ENCODE data around the gene COL11A2.

Gene COL11A2

GRCh38 chr6:33198853-33199436, 6.7 kb upstream of the COL11A2 start:
- no peak for DNase-seq (ENCODE audit: low read depth, low spot score)
- peak overlapping the region; percentile 82 for H3K4me3 ChIP-seq (ENCODE audit: low read depth, low read length)
- in situ Hi-C loops (cut with HindIII; ENCODE audit: low sequenced_read_pairs): no loop called here
- TF ChIP-seq, protein P1, sequence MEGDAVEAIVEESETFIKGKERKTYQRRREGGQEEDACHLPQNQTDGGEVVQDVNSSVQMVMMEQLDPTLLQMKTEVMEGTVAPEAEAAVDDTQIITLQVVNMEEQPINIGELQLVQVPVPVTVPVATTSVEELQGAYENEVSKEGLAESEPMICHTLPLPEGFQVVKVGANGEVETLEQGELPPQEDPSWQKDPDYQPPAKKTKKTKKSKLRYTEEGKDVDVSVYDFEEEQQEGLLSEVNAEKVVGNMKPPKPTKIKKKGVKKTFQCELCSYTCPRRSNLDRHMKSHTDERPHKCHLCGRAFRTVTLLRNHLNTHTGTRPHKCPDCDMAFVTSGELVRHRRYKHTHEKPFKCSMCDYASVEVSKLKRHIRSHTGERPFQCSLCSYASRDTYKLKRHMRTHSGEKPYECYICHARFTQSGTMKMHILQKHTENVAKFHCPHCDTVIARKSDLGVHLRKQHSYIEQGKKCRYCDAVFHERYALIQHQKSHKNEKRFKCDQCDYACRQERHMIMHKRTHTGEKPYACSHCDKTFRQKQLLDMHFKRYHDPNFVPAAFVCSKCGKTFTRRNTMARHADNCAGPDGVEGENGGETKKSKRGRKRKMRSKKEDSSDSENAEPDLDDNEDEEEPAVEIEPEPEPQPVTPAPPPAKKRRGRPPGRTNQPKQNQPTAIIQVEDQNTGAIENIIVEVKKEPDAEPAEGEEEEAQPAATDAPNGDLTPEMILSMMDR (IDR thresholded peaks at IDR 0.05; ENCODE audit: low read depth, low read length): no peak

- TF ChIP-seq, protein P1 (IDR thresholded peaks at IDR 0.05; ENCODE audit: low read depth, low read length): no peak
- in situ Hi-C loops (cut with HindIII; ENCODE audit: low sequenced_read_pairs): no loop called here
- H3K4me3 ChIP-seq (ENCODE audit: low read depth, low read length): no peak overlapping the region
- DNase-seq (ENCODE audit: low read depth, low spot score): no peak
Observed at GRCh38 chr6:33198159-33198852, 6.0 kb upstream of the COL11A2 start.

DNA sequence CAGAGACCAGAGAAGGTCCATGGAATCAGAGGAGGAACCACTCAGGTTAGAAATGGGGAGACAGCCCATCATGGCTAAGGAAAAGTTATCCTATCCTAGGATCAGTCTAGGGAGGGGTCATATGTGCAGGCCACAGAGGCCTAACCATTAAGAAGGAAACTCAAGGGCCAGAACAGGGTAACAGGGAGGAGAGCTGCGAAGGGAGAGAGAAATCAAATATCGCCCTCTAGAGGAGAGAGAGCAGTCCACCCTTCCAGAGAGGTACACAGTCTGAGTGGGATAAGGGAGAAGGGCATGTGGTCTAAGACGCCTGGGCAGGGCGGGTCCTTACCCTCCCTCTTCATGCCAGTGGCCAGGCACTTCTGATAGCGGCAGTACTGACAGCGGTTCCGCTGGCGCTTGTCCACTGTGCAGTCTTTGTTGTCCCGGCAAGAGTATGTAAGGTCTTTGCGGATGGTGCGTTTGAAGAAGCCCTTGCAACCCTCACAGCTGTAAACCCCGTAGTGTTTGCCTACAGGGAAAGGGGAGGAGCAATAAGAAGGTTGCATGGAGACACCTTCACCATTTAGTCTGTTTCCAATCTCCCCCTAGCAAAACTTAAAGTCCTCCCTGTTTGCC, 5.3 kb upstream of the COL11A2 start:
- in situ Hi-C loops (cut with HindIII; ENCODE audit: low sequenced_read_pairs): no loop called here
- H3K4me3 ChIP-seq (ENCODE audit: low read depth, low read length): no peak overlapping the region
- peak; percentile 54 for DNase-seq (ENCODE audit: low read depth, low spot score)
- TF ChIP-seq, protein P1 (IDR thresholded peaks at IDR 0.05; ENCODE audit: low read depth, low read length): peak; percentile 78

DNA sequence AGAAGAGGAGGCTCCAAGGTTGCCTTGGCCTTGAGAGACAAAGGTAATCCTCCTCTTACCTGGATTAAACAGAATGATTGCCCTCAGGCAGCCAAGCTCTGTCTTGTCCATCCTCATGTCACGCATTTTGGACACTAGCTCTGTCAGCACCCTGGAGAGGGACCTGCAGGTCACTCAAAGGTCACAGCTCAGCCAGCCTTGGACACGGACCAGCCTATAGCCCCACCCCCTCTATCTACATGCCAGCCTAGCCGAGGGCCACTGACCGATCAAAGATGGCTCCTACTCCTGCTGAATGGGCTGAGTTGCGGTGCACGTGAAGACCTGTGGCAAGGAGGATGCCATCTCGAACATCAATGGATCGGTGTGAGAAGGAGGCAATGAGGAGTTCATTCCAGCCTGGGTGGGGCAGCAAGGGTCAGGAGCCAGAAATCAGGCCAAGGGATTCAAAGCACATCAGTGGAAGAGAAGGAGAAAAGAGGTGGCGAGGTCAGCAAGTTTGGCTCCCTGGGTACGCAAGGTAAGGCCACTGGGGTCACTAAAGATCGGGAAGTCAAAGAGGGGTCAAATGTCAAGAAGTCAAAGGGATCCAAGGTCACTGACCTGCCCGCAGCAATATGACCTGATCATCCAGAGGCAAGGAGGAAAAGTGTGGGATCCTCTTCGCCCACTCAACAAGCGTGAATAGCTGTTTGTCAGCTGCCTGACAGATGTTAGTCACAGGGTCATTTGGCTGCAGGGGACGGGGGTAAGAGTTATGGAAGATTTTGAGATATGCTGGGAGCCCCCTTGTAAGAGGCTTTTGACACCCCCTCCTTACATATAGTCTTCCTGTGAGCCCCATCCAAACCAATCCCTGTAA, 3.3 kb upstream of the COL11A2 start:
- H3K4me3 ChIP-seq (ENCODE audit: low read depth, low read length): no peak overlapping the region
- TF ChIP-seq, protein P1 (IDR thresholded peaks at IDR 0.05; ENCODE audit: low read depth, low read length): no peak
- in situ Hi-C loops (cut with HindIII; ENCODE audit: low sequenced_read_pairs): no loop called here
- no peak for DNase-seq (ENCODE audit: low read depth, low spot score)

DNA sequence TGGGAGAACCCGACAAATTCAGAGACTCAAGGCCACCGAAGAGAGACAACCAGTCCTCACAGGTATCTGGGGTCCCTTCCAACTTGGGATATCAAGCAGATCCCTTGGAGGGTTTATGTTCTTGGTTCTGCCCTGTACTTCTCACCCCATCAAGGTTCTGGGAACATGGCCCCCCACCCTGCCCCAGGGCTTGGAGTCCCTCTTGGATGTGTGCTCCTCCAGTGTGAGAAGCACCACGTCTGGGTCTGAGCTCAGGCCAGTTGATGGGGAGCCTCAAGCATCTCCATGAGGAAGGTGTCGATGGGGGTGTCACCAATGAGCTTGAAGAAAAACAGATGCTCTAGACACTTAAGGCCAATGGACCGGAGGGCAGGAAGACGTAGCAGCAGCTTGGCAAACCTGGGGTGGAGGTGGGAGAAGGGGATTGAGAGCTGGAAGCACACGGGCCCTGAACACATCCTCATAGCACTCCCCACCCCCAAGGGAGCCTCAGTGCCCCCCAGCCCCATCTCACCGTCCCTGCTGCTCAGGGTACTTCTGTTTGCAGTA, 2.2 kb upstream of the COL11A2 start:
- TF ChIP-seq, protein P1 (IDR thresholded peaks at IDR 0.05; ENCODE audit: low read depth, low read length): no peak
- in situ Hi-C loops (cut with HindIII; ENCODE audit: low sequenced_read_pairs): no loop called here

GRCh38 chr6:33193619-33194018, 1.4 kb upstream of the COL11A2 start:
- DNase-seq (ENCODE audit: low read depth, low spot score): no peak
- TF ChIP-seq, protein P1 (IDR thresholded peaks at IDR 0.05; ENCODE audit: low read depth, low read length): no peak
- H3K4me3 ChIP-seq (ENCODE audit: low read depth, low read length): no peak overlapping the region
- in situ Hi-C loops (cut with HindIII; ENCODE audit: low sequenced_read_pairs): no loop called here

More for the DNA sequence above, 2.2 kb upstream of the COL11A2 start:
- H3K4me3 ChIP-seq (ENCODE audit: low read depth, low read length): no peak overlapping the region
- DNase-seq (ENCODE audit: low read depth, low spot score): no peak
